HepG2 (cell line): Measurements from ENCODE around the gene GBE1. TPM values are rescaled to one million over a fixed set of nuclear protein-coding genes. Genes with fewer than 3 reads are reported as not detected.

Source experiments
- DBP ChIP-seq: sonication (generic); formaldehyde crosslinking; IDR thresholded peaks from 2 replicates; pipeline ENCODE4 v1.4.0; 2020; ENCODE audit warnings: missing genetic modification reagents; ENCODE audit errors: not compliant biosample characterization
- EHMT2 ChIP-seq: fragments of 200-600 bp; sonication (generic); IDR thresholded peaks from 2 replicates; pipeline ENCODE4 v1.7.0; 2017; ENCODE audit warnings: antibody characterized with exemption, low read depth, low read length, borderline replicate concordance
- ELF4 ChIP-seq: sonication (generic); formaldehyde crosslinking; IDR thresholded peaks from 2 replicates; pipeline ENCODE4 v1.5.0; 2020; ENCODE audit warnings: missing genetic modification reagents, mild to moderate bottlenecking, moderate library complexity, borderline replicate concordance
- FIP1L1 ChIP-seq: fragments of 200-400 bp; formaldehyde crosslinking; IDR thresholded peaks from 2 replicates; pipeline ENCODE4 v1.6.1; 2018; ENCODE audit warnings: low read depth, mild to moderate bottlenecking, low read length, moderate library complexity, borderline replicate concordance; ENCODE audit not compliant: insufficient read depth
- FOXA3 ChIP-seq: IDR thresholded peaks from 2 replicates; pipeline ENCODE4 v1.6.1; 2016; ENCODE audit warnings: missing genetic modification reagents, missing compliant biosample characterization
- HNF1B ChIP-seq: sonication (generic); formaldehyde crosslinking; IDR thresholded peaks from 2 replicates; pipeline ENCODE4 v1.5.1; 2020; ENCODE audit warnings: mild to moderate bottlenecking, moderate library complexity, missing genetic modification reagents
- NCOA2 ChIP-seq: sonication (generic); formaldehyde crosslinking; IDR thresholded peaks from 2 replicates; pipeline ENCODE4 v1.8.0; 2022; ENCODE audit warnings: inconsistent platforms
- NCOR1 ChIP-seq: fragments of 200-600 bp; sonication (generic); IDR thresholded peaks from 2 replicates; pipeline ENCODE4 v1.7.0; 2017; ENCODE audit warnings: antibody characterized with exemption, low read length, borderline replicate concordance
- PITX1 ChIP-seq: sonication (generic); formaldehyde crosslinking; IDR thresholded peaks from 2 replicates; pipeline ENCODE4 v1.5.1; 2020; ENCODE audit warnings: mild to moderate bottlenecking, missing genetic modification reagents
- PLRG1 ChIP-seq: fragments of 450-650 bp; conservative IDR thresholded peaks from 2 replicates; pipeline ENCODE4 v1.6.1; 2016
- PPARG ChIP-seq: conservative IDR thresholded peaks from 2 replicates; pipeline ENCODE4 v1.6.1; 2016; ENCODE audit warnings: missing biosample characterization, missing genetic modification reagents
- RBM22 ChIP-seq: fragments of 200-400 bp; formaldehyde crosslinking; optimal IDR thresholded peaks from 2 replicates; pipeline ENCODE3; 2017; ENCODE audit warnings: mild to moderate bottlenecking, low read length, moderate library complexity
- RXRA ChIP-seq: sonication (generic); formaldehyde crosslinking; IDR thresholded peaks from 2 replicates; pipeline ENCODE4 v1.5.1; 2020; ENCODE audit warnings: missing genetic modification reagents
- SALL1 ChIP-seq: sonication (generic); formaldehyde crosslinking; IDR thresholded peaks from 2 replicates; pipeline ENCODE4 v1.8.0; 2022; ENCODE audit warnings: mild to moderate bottlenecking, missing genetic modification reagents
- SIN3A ChIP-seq: IDR thresholded peaks from 2 replicates; pipeline ENCODE4 v1.6.1; 2011; ENCODE audit warnings: low read depth, mild to moderate bottlenecking, control low read depth, low read length, borderline replicate concordance
- TOPORS ChIP-seq: sonication (generic); formaldehyde crosslinking; IDR thresholded peaks from 2 replicates; pipeline ENCODE4 v1.8.0; 2023; ENCODE audit warnings: mild to moderate bottlenecking, missing genetic modification reagents
- ZBTB43 ChIP-seq: sonication (generic); formaldehyde crosslinking; conservative IDR thresholded peaks from 2 replicates; pipeline ENCODE4 v1.4.0; 2020; ENCODE audit warnings: missing genetic modification reagents
- ZFP36 ChIP-seq: fragments of 150-350 bp; IDR thresholded peaks from 2 replicates; pipeline ENCODE4 v1.6.1; 2018; ENCODE audit warnings: borderline replicate concordance, low read length, low read depth; ENCODE audit not compliant: partially characterized antibody
- ZFYVE20 ChIP-seq: sonication (generic); formaldehyde crosslinking; IDR thresholded peaks from 2 replicates; pipeline ENCODE4 v1.8.0; 2023; ENCODE audit warnings: low read depth, mild to moderate bottlenecking, moderate library complexity, missing genetic modification reagents, borderline replicate concordance
- ZNF263 ChIP-seq: sonication (generic); formaldehyde crosslinking; IDR thresholded peaks from 2 replicates; pipeline ENCODE4 v1.4.0; 2020; ENCODE audit warnings: missing genetic modification reagents
- ZNF646 ChIP-seq: sonication (generic); formaldehyde crosslinking; IDR thresholded peaks from 2 replicates; pipeline ENCODE4 v1.9.0; 2021; ENCODE audit warnings: mild to moderate bottlenecking, missing genetic modification reagents
- polyA plus RNA-seq, 8 experiments: library from polyadenylated mRNA; depleted of rRNA in 3 of 8; stranded (reverse) in 7 of 8; unstranded in 1 of 8; fragments of >200 nt; fragmentation: Illumina TruSeq in 4 of 8; extraction: Trizol in 4 of 8; gene quantifications; 2 replicates each; pipeline versions ENCODE4 v1.2.1 to v1.2.3, GENCODE V29; 2011 to 2016; ENCODE audit warnings: low read depth in 4 of 8, missing spikeins in 1 of 8, mixed read lengths in 1 of 8; ENCODE audit not compliant: insufficient read depth in 1 of 8
- total RNA-seq, 5 experiments: library from RNA; depleted of rRNA; stranded (reverse); fragments of >200 nt; fragmentation: Illumina TruSeq; extraction: Trizol; gene quantifications; 2 replicates each; pipeline ENCODE4 v1.2.3, GENCODE V29; 2016; ENCODE audit warnings: low read depth in 1 of 5

GBE1 gene
- total and polyA plus RNA-seq, 2 of the 13 experiments (the other 11 are each of a cell fraction or from before 2014, with no cell fraction given) = 22.9 to 36.1 TPM

- TF ChIP-seq ZBTB43 (CRISPR knock-in tag) = no peak
- TF ChIP-seq NCOR1 = no peak
- TF ChIP-seq PPARG = 0 out of 2 replicates have a peak, but pooled peaks have one; percentile 25
- no peak for TF ChIP-seq DBP (CRISPR knock-in tag)
- TF ChIP-seq EHMT2 = no peak
- TF ChIP-seq PLRG1 = no peak
- TF ChIP-seq RXRA = no peak
- no peak for TF ChIP-seq TOPORS (CRISPR knock-in tag)
- no peak for TF ChIP-seq ZNF263 (CRISPR knock-in tag)
- peak; percentile 53 for TF ChIP-seq FOXA3 (CRISPR knock-in tag)
- no peak for TF ChIP-seq ELF4
- no peak for TF ChIP-seq HNF1B
- no peak for TF ChIP-seq ZFP36
- TF ChIP-seq ZFYVE20 = no peak
- TF ChIP-seq SALL1 = peak; percentile 56; the same call in 1 of the 2 replicates
- no peak for TF ChIP-seq SIN3A
- no peak for TF ChIP-seq ZNF646 (CRISPR knock-in tag)
- no peak for TF ChIP-seq FIP1L1
- TF ChIP-seq RBM22 = no peak
- peak; percentile 82 for TF ChIP-seq PITX1 (CRISPR knock-in tag)
- 0 out of 2 replicates have a peak, but pooled peaks have one; percentile 12 for TF ChIP-seq NCOA2 (CRISPR knock-in tag)
Measured at GRCh38 chr3:81723732-81724313, 37.6 kb downstream of the GBE1 start (continued).
